Activated naive CD8-positive, alpha-beta T cell treated with anti-CD3 and anti-CD28 coated beads, Interleukin-2, amount 50 U/mL, for 24 hours (primary cell): ENCODE measurements around the gene PA2G4.

Experiments used
- ATAC-seq: fragments of 150-1000 bp; cut with Tn5 transposase; one replicate; pipeline ENCODE4 v1.10.0; 2021
- DNase-seq: peaks from one replicate; pipeline ENCODE4 v3.0.0; 2021
- H3K27ac Mint-ChIP-seq: one replicate; pipeline ENCODE4 v1.8.0; 2021; ENCODE audit warnings: mild to moderate bottlenecking, mixed read lengths
- H3K27me3 Mint-ChIP-seq: one replicate; pipeline ENCODE4 v1.8.0; 2021; ENCODE audit warnings: mixed read lengths
- H3K36me3 Mint-ChIP-seq: one replicate; pipeline ENCODE4 v1.8.0; 2021; ENCODE audit warnings: low read depth, mixed read lengths
- H3K4me1 Mint-ChIP-seq: one replicate; pipeline ENCODE4 v1.8.0; 2021; ENCODE audit warnings: mixed read lengths
- H3K4me3 Mint-ChIP-seq: one replicate; pipeline ENCODE4 v1.8.0; 2021; ENCODE audit warnings: mild to moderate bottlenecking, moderate library complexity, mixed read lengths
- H3K9me3 Mint-ChIP-seq: one replicate; pipeline ENCODE4 v1.8.0; 2021; ENCODE audit warnings: mixed read lengths

The PA2G4 gene

DNA sequence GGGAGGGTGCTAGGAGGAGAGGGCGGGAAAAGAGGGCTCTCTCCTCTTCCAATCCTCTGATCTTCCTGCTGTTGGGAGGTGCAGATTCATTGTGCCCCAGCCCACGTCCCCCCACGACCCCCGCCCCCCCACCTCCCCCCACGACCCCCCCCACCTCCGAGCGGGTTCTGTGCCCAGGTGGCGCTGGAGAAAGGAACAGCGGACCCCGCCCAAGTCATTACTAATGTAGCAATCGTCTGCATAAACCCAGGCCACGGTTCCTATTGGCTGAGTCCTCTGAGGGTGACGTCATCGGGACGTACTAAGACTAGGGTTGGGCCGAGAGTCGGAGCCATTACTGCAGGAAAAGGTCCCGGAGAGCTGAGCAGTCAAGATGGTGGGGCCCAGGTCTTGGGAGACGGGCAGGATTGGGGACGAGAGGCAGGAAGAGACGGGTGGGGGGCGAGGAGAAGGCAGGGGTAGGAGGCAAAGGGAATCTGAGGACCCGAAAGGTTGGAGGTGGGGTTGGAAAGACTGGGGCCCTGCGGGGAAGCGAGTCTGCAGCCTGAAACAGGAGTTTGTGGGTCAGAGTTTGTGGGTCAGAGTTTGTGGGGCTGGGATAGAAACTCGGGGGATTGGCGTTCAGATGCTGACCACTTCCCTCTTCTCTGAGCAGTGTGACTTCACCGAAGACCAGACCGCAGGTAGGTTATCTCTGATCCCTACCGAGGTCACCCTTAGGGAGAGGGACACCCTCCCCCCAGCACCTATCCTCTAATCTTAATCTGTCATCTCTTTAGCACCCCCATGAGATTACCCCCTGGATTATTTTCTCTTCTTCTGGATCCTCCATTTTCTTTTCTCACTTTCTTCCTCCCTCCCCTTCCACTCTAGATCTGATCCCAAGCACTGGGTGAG, 53.9 kb downstream of the PA2G4 start, which contains the start of gene MYL6:
TSS of gene MYL6 (plus strand) at position 331 of the 897 bp plus-strand sequence. CDS start at position 374, 43 bp downstream.
- Mint-ChIP-seq H3K36me3 (peaks cover 46% of the 10 kb centered on the region), H3K4me1 (peaks cover 53% of the 10 kb centered on the region), H3K9me3 (no peaks in the 10 kb centered on the region)

DNA sequence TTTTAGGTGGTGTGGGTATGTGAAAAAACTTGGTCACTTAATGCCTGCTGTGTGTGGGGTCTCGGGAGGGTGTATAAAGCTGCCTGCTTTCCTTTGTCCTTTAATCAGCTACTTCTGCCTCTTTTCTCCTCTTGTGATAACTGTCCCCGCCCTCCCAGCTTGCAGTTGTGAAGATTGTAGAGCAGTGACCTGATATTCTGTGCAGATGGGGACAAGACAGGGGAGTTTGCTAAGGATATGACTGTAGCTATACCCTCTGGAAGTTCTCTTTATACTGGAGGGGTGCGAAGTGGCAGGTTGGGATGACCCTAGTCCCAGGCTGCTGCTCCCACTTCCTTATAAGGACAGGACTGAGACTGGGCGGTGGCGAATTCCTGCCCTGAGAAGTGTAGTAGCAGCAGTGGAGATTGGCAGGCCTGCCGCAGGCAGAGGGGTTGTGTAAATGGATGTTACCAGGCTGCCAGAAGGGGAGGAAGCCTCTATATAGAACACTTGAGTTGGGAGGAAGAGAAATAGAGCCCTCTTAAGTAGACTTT, 54.6 kb downstream of the PA2G4 start:
- Mint-ChIP-seq H3K4me1 (peaks cover 47% of the 10 kb centered on the region), H3K4me3 (peak overlapping the region; percentile 96), H3K36me3 (peaks cover 53% of the 10 kb centered on the region), H3K9me3 (no peaks in the 10 kb centered on the region), H3K27me3 (no peaks in the 10 kb centered on the region), H3K27ac (peak overlapping the region; percentile 96)
- DNase-seq (peak; percentile 29), ATAC-seq (no peak)

More for the DNA sequence above, 53.9 kb downstream of the PA2G4 start, which contains the start of gene MYL6:
- Mint-ChIP-seq H3K27ac (peak within 1 kb of the TSS; percentile 96), H3K4me3 (peak within 1 kb of the TSS; percentile 96), H3K27me3 (no peaks in the 10 kb centered on the region)
- ATAC-seq (peak; percentile 87), DNase-seq (peak; percentile 90)

DNA sequence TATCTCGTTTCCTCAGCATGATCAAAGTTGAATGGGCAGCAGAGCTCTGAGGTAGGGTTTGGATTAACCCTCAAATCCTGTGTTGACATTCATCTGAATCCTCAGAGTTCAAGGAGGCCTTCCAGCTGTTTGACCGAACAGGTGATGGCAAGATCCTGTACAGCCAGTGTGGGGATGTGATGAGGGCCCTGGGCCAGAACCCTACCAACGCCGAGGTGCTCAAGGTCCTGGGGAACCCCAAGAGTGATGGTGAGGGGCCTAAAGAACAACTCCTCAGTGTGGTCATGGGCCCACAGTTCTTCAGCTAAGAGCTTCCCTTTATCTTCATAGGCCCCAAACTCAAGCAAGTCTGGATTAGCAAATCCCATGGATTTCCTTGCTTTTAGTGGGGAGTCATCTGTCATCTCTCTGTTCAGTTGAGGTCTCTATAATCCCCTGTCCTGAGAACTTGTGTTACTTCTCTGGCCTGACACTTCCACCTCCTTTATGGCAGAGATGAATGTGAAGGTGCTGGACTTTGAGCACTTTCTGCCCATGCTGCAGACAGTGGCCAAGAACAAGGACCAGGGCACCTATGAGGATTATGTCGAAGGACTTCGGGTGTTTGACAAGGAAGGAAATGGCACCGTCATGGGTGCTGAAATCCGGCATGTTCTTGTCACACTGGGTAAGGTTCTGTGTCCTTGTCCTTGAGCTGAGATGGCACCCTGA, 55.3 kb downstream of the PA2G4 start:
- ATAC-seq (no peak), DNase-seq (no peak)
- Mint-ChIP-seq H3K4me3 (peak overlapping the region; percentile 96), H3K36me3 (peaks cover 58% of the 10 kb centered on the region), H3K27me3 (no peaks in the 10 kb centered on the region), H3K9me3 (no peaks in the 10 kb centered on the region), H3K27ac (peak overlapping the region; percentile 96), H3K4me1 (peaks cover 46% of the 10 kb centered on the region)

DNA sequence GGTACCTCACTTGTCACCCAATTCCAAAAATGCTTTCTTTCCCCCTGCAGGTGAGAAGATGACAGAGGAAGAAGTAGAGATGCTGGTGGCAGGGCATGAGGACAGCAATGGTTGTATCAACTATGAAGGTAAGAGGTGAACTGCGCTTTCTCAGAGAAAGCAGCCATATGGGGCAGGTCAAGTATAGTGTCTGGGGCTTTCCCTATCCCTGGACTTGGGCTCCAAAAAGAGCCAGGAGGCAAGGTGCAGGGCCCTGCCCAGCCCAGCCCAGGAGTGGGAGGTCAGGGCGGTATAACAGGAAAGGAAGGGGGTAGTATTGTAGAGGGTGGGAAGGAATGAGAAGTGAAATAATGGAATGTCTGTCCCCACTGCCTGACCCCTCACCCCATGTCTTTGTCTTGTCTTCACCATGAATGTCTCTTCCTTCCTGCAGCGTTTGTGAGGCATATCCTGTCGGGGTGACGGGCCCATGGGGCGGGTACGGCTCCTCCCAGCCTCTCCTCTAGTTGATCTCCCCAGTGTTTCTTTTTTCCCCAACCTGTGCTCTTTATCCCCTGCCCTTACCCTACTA, 55.9 kb downstream of the PA2G4 start:
- Mint-ChIP-seq H3K4me3 (peak overlapping the region; percentile 96), H3K4me1 (peaks cover 44% of the 10 kb centered on the region), H3K9me3 (no peaks in the 10 kb centered on the region), H3K27ac (peak overlapping the region; percentile 96), H3K36me3 (peaks cover 54% of the 10 kb centered on the region), H3K27me3 (no peaks in the 10 kb centered on the region)
- peak; percentile 56 for DNase-seq
- ATAC-seq, result peak; percentile 38

DNA sequence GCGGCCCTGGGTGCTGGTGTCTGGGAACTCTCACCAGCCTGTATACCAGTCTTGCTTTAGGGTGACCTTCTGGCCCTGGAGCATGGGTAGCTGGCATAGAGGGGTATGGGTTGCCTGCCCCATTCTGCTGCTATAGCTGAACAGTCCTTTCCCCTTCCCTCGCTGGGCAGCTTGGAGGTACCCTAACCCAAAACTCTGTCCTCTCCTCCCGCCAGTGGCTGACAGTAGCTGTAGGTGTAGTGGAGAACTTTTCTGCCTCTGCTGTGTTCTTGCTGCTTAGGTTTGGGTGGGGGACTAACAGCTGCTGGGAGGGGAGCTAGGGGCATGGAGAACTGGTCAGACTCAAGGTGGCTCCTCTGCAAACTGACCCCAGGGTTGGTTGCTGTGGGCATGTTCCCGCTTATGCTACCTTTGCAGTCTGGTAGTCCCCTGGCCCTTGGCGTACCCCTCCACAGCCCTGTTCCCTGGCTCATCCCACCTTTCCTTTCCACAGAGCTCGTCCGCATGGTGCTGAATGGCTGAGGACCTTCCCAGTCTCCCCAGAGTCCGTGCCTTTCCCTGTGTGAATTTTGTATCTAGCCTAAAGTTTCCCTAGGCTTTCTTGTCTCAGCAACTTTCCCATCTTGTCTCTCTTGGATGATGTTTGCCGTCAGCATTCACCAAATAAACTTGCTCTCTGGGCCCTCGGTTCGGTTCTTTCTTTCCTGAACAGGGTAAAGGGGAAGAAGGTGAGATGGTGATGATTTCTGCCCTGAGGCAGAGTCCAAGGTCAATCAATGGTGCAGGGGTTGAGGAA, 56.7 kb downstream of the PA2G4 start:
- Mint-ChIP-seq H3K27ac (peak overlapping the region; percentile 96), H3K36me3 (peaks cover 55% of the 10 kb centered on the region), H3K4me1 (peaks cover 40% of the 10 kb centered on the region), H3K27me3 (no peaks in the 10 kb centered on the region), H3K9me3 (no peaks in the 10 kb centered on the region), H3K4me3 (peak overlapping the region; percentile 96)
- no peak for DNase-seq
- no peak for ATAC-seq

DNA sequence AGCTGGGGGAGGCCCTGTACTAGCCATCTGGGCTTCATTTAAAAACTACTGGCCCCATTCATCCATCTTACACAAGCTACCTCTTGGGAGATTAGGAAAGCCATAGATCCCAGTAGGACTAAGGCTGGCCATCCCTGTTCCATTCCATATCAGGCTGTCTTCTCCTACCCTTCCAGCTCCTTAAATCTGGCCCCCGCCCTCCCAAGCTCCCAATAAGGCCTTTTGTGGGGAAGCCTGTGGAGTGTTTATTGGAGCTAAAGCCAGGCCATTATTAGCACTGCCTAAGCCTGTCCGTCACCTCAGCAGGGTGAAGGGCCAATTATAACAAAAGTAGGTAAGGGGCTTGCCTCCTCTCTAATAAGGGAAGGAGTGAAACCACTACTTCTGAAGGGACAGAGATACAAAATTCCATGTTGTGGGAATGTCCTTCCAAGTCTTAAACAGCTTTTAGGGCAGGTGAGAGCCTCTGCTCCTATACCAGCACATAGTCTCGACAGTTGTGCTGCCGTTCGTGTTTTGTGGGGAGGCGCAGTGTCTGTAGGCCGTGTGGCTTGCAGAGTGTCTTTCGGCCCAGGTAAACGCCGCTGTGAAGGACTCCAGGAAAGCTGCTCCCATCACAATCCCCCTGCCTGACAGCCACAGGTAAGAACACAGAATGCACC, 57.5 kb downstream of the PA2G4 start:
- Mint-ChIP-seq H3K4me3 (peak overlapping the region; percentile 96), H3K9me3 (no peaks in the 10 kb centered on the region), H3K4me1 (peaks cover 40% of the 10 kb centered on the region), H3K36me3 (peaks cover 55% of the 10 kb centered on the region), H3K27ac (peak overlapping the region; percentile 96), H3K27me3 (no peaks in the 10 kb centered on the region)
- DNase-seq (no peak), ATAC-seq (no peak)

DNA sequence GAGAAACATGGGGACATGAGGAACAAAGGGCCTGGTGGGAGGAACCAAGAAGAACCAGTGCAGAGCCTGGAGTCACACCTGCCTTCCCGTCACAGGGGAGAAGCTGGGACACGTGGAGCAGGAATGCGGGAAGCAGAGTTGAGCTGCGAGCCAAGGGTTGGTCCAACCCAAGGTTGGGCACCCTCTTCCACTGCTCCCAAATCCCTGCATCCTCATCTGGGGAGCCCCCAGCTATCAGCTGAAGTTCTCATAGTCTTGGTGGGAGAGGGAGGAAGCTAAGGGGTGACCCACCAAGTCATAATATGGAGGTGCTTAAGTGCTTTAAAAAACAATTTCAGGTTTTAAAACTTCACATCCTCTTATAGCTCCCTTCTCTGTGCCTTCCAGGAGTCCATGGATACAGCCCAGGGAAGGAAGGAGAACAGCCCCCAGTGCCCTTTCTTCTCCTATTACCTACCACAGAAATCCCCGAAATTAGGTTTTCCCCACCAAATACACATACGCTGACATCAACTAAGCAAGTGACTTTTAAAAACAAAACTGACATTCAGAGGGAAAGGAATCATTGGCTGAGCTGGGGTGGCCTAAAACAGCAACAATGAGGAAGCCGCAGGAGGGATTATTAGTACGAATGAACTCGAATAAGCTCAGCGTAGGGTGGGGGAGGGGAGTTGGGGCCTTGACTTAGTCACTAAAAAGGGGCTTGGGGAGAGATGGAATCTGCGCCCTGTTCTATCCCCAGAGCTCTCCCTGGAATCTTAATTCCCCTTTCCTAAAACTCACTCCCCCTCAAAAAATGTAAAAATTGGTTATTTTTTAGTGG, 58.3 kb downstream of the PA2G4 start:
- H3K4me1 Mint-ChIP-seq, result peaks cover 33% of the 10 kb centered on the region
- no peak for ATAC-seq
- H3K9me3 Mint-ChIP-seq, result no peaks in the 10 kb centered on the region
- H3K27ac Mint-ChIP-seq, result peak overlapping the region; percentile 59
- H3K4me3 Mint-ChIP-seq, result no peak overlapping the region
- H3K27me3 Mint-ChIP-seq, result no peaks in the 10 kb centered on the region
- no peak for DNase-seq
- peaks cover 60% of the 10 kb centered on the region for H3K36me3 Mint-ChIP-seq
